Superior temporal gyrus (tissue), 1 donor: ENCODE measurements around the gene EDARADD.

Experiments
- DNase-seq: peaks from one replicate; pipeline ENCODE4 v3.0.0-alpha.2; 2016; ENCODE audit errors: extremely low spot score

Gene EDARADD

GRCh38 chr1:236392182-236392581 is 1.9 kb upstream of the EDARADD start:
- no peak for DNase-seq

- no peak for DNase-seq
Measured at GRCh38 chr1:236394879-236395229, 768 bp downstream of the EDARADD start.

GRCh38 chr1:236395230-236395946 is 1.3 kb downstream of the EDARADD start:
- DNase-seq = no peak

- no peak for DNase-seq
Measured at GRCh38 chr1:236395947-236396664, 2.0 kb downstream of the EDARADD start.

GRCh38 chr1:236396665-236397043 is 2.6 kb downstream of the EDARADD start:
- DNase-seq = no peak

- DNase-seq = no peak
Measured at GRCh38 chr1:236397173-236397759, 3.2 kb downstream of the EDARADD start.

- no peak for DNase-seq
Measured at GRCh38 chr1:236398538-236398937, 4.5 kb downstream of the EDARADD start.

- DNase-seq = no peak
Measured at GRCh38 chr1:236400061-236400603, 6.0 kb downstream of the EDARADD start.

GRCh38 chr1:236401698-236402097 is 7.6 kb downstream of the EDARADD start:
- DNase-seq = no peak

- DNase-seq = no peak
Measured at GRCh38 chr1:236403905-236404696, 10.0 kb downstream of the EDARADD start.

- no peak for DNase-seq
Measured at GRCh38 chr1:236407059-236407458, 13.0 kb downstream of the EDARADD start.

GRCh38 chr1:236413688-236414087 is 19.6 kb downstream of the EDARADD start:
- DNase-seq = no peak

- DNase-seq = no peak
Measured at GRCh38 chr1:236416165-236416564, 22.1 kb downstream of the EDARADD start.

GRCh38 chr1:236417336-236417735 is 23.2 kb downstream of the EDARADD start:
- DNase-seq = no peak

- DNase-seq = no peak
Measured at GRCh38 chr1:236419502-236419901, 25.4 kb downstream of the EDARADD start.

- DNase-seq = no peak
Measured at GRCh38 chr1:236421022-236421421, 26.9 kb downstream of the EDARADD start.

GRCh38 chr1:236421850-236422516 is 27.9 kb downstream of the EDARADD start:
- no peak for DNase-seq

GRCh38 chr1:236422517-236422876 is 28.4 kb downstream of the EDARADD start:
- no peak for DNase-seq

GRCh38 chr1:236425031-236425663 is 31.1 kb downstream of the EDARADD start:
- DNase-seq = no peak

GRCh38 chr1:236426215-236426614 is 32.1 kb downstream of the EDARADD start:
- no peak for DNase-seq

GRCh38 chr1:236429715-236430274 is 35.7 kb downstream of the EDARADD start:
- DNase-seq = no peak
